K562 (cell line): Measurements from ENCODE around the gene CNKSR1. TPM values are rescaled to one million over a fixed set of nuclear protein-coding genes. Genes with fewer than 3 reads are reported as not detected.

Source experiments
- ARID2 ChIP-seq: fragments of 450-650 bp; IDR thresholded peaks from 2 replicates; pipeline ENCODE4 v1.6.1; 2017; ENCODE audit warnings: antibody characterized with exemption, mild to moderate bottlenecking
- CBX8 ChIP-seq: fragments of 200-600 bp; sonication (generic); IDR thresholded peaks from 2 replicates; pipeline ENCODE4 v1.6.1; 2012; ENCODE audit warnings: borderline replicate concordance, mixed run types, low read depth, mild to moderate bottlenecking, moderate library complexity, mixed read lengths, low read length, control low read depth, inconsistent platforms; ENCODE audit not compliant: poor library complexity, severe bottlenecking; ENCODE audit errors: extremely low read depth
- CEBPB ChIP-seq: fragments of 450-650 bp; IDR thresholded peaks from 2 replicates; pipeline ENCODE4 v1.6.1; 2016; ENCODE audit warnings: missing genetic modification characterization, missing compliant biosample characterization
- CHD4 ChIP-seq: fragments of 200-600 bp; sonication (generic); IDR thresholded peaks from 3 replicates; pipeline ENCODE4 v1.6.1; 2012; ENCODE audit warnings: low read depth, mild to moderate bottlenecking, mixed read lengths, low read length, inconsistent platforms; ENCODE audit not compliant: insufficient read depth, insufficient replicate concordance, poor library complexity, severe bottlenecking
- DPF2 ChIP-seq: fragments of 450-650 bp; IDR thresholded peaks from 2 replicates; pipeline ENCODE4 v1.6.1; 2016
- ELK3 ChIP-seq: fragments of 450-650 bp; formaldehyde crosslinking; IDR thresholded peaks from 2 replicates; pipeline ENCODE4 v1.4.0; 2020; ENCODE audit warnings: mild to moderate bottlenecking
- HMG20B ChIP-seq: fragments of 250-450 bp; sonication (Bioruptor Pico); IDR thresholded peaks from 2 replicates; pipeline ENCODE4 v1.5.0; 2021; ENCODE audit warnings: mild to moderate bottlenecking
- IRF1 ChIP-seq: sonication (generic); formaldehyde crosslinking; IDR thresholded peaks from 2 replicates; pipeline ENCODE4 v1.8.0; 2022; ENCODE audit warnings: missing genetic modification reagents, mild to moderate bottlenecking, borderline replicate concordance
- KDM1A ChIP-seq, 2 experiments: fragments of 450-650 bp; IDR thresholded peaks; 2 replicates each; pipeline ENCODE4 v1.6.1; 2016; ENCODE audit warnings: mild to moderate bottlenecking in 2 of 2
- MXD1 ChIP-seq: fragments of 250-450 bp; sonication (Bioruptor Pico); IDR thresholded peaks from 2 replicates; pipeline ENCODE4 v1.8.0; 2021; ENCODE audit warnings: borderline replicate concordance, mild to moderate bottlenecking, moderate library complexity; ENCODE audit not compliant: poor library complexity, severe bottlenecking
- MYC ChIP-seq, 2 experiments: fragments of 250-450 bp in 1 of 2; sonication (Bioruptor Pico) in 1 of 2; IDR thresholded peaks; 2 replicates each; pipeline versions ENCODE4 v1.5.1 to v1.6.1; 2012 to 2021; ENCODE audit warnings: low read depth in 2 of 2, borderline replicate concordance in 1 of 2, improper control_type of control experiment in 1 of 2, low read length in 1 of 2, mild to moderate bottlenecking in 1 of 2, moderate library complexity in 1 of 2
- NFIC ChIP-seq: fragments of 450-650 bp; IDR thresholded peaks from 2 replicates; pipeline ENCODE4 v1.6.1; 2017; ENCODE audit warnings: mild to moderate bottlenecking, inconsistent platforms
- OTX1 ChIP-seq: fragments of 450-650 bp; formaldehyde crosslinking; IDR thresholded peaks from 2 replicates; pipeline ENCODE4 v1.4.0; 2022; ENCODE audit warnings: mild to moderate bottlenecking
- POLR2B ChIP-seq: fragments of 450-650 bp; IDR thresholded peaks from 2 replicates; pipeline ENCODE4 v1.6.1; 2018; ENCODE audit warnings: low read depth; ENCODE audit not compliant: partially characterized antibody
- RBM15 ChIP-seq: fragments of 200-400 bp; formaldehyde crosslinking; IDR thresholded peaks from 2 replicates; pipeline ENCODE4 v1.6.1; 2018; ENCODE audit warnings: mild to moderate bottlenecking, low read length, moderate library complexity; ENCODE audit not compliant: insufficient read depth
- RBM17 ChIP-seq: fragments of 200-400 bp; formaldehyde crosslinking; IDR thresholded peaks from 2 replicates; pipeline ENCODE4 v1.6.1; 2017; ENCODE audit warnings: low read depth, mild to moderate bottlenecking, low read length, borderline replicate concordance
- SNIP1 ChIP-seq: fragments of 450-650 bp; IDR thresholded peaks from 2 replicates; pipeline ENCODE4 v1.7.1; 2017; ENCODE audit warnings: low read depth, mild to moderate bottlenecking
- YY1 ChIP-seq, 3 experiments: IDR thresholded peaks; 2 replicates each; pipeline ENCODE4 v1.6.1; 2011; ENCODE audit warnings: low read length in 2 of 3, mild to moderate bottlenecking in 2 of 3, moderate library complexity in 2 of 3, borderline replicate concordance in 1 of 3, control low read depth in 1 of 3, low read depth in 1 of 3; ENCODE audit not compliant: insufficient read depth in 3 of 3, insufficient replicate concordance in 2 of 3, control insufficient read depth in 1 of 3, insufficient read length in 1 of 3; ENCODE audit errors: extremely low read depth in 1 of 3
- ZBTB2 ChIP-seq: fragments of 450-650 bp; IDR thresholded peaks from 2 replicates; pipeline ENCODE4 v1.6.1; 2016; ENCODE audit warnings: antibody characterized with exemption
- ZFX ChIP-seq: sonication (generic); formaldehyde crosslinking; IDR thresholded peaks from 2 replicates; pipeline ENCODE4 v1.8.0; 2022; ENCODE audit warnings: mild to moderate bottlenecking, missing genetic modification reagents, moderate library complexity
- ZKSCAN3 ChIP-seq: fragments of 250-450 bp; sonication (Bioruptor Pico); IDR thresholded peaks from 2 replicates; pipeline ENCODE4 v1.4.0; 2020
- ZNF146 ChIP-seq: IDR thresholded peaks from one replicate; pipeline ENCODE4 v1.6.1; 2018; ENCODE audit warnings: missing compliant biosample characterization; ENCODE audit not compliant: unreplicated experiment
- ZNF23 ChIP-seq: fragments of 250-450 bp; sonication (Bioruptor Pico); IDR thresholded peaks from 2 replicates; pipeline ENCODE4 v1.4.0; 2020; ENCODE audit warnings: mild to moderate bottlenecking
- ZNF274 ChIP-seq: IDR thresholded peaks from 2 replicates; pipeline ENCODE4 v1.6.1; 2011; ENCODE audit warnings: low read depth, mild to moderate bottlenecking, low read length, moderate library complexity, borderline replicate concordance
- polyA plus RNA-seq, 8 experiments: library from polyadenylated mRNA; depleted of rRNA in 4 of 8; stranded (reverse) in 5 of 8; unstranded in 3 of 8; fragments of >200 nt; fragmentation: Nextera tagmentation in 2 of 8; fragmentation: Illumina TruSeq in 1 of 8; extraction: Ambion mirVana in 2 of 8; extraction: Trizol in 1 of 8; gene quantifications; 2 replicates each; pipeline versions ENCODE4 v1.2.1 to v1.2.3, GENCODE V29; 2011 to 2014; ENCODE audit warnings: inconsistent platforms in 1 of 8, missing spikeins in 1 of 8
- total RNA-seq, 7 experiments: library from RNA; depleted of rRNA in 6 of 7; stranded (reverse); fragments of >200 nt in 6 of 7; fragmentation: Illumina TruSeq in 2 of 7; extraction: Trizol in 2 of 7; gene quantifications; 2 replicates each; pipeline versions ENCODE4 v1.2.1 to v1.2.3, GENCODE V29; 2011 to 2021; ENCODE audit warnings: low replicate concordance in 1 of 7

Gene CNKSR1
- total and polyA plus RNA-seq, 9 of the 15 experiments (the other 6 are each of a cell fraction or from before 2014, with no cell fraction given) = 0.03 to 2.8 (median 1.1) TPM

DNA sequence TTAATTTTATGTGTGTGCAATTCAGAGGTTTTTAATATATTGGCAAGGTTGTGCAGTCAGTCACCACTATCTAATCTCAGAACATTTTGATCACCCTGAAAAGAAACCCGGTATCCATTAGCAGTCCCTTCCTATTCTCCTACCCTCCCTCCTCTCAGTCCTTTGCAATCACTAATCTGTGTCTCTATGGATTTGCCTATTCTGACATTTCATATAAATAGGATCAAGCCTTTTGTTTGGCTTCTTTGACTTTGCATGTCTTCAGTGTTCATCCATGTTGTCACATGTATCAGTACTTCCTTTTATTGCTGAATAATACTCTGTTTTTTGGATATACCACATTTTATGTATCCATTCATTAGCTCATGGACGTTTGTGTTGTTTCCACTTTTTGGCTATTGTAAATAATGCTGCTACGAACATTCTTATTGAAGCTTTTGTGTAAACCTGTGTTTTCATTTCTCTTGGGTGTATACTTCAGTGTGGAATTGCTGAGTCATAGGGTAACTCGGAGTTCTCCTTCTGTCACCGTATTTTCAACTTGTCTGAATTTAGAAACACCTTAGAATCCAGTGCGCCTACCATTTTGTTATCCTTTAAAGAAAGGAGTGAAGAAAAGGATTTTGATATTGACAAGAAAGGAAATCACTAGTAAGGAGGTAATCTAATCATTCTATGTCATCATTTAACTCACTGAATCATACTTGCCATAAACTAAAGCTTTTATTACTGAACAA is 60.1 kb downstream of the CNKSR1 start (continued):
- TF ChIP-seq ZNF146 (CRISPR knock-in tag) (no peak), MXD1 (CRISPR knock-in tag) (no peak), CEBPB (tag) (no peak), HMG20B (CRISPR knock-in tag) (no peak), ZNF23 (CRISPR knock-in tag) (no peak), CBX8 (no peak), CHD4 (peak; percentile 71), DPF2 (peak; percentile 87), IRF1 (CRISPR knock-in tag) (no peak), ZKSCAN3 (CRISPR knock-in tag) (no peak), SNIP1 (no peak), RBM17 (no peak), YY1 (IDR thresholded peaks at IDR 0.05; ENCODE audit: borderline replicate concordance in 1 of 3, control insufficient read depth in 1 of 3, extremely low read depth in 1 of 3, insufficient read depth in 3 of 3, insufficient read length in 1 of 3, insufficient replicate concordance in 2 of 3, low read depth in 1 of 3, low read length in 2 of 3) (no peak), KDM1A (IDR thresholded peaks at IDR 0.05) (peak; percentile 21 to 53; a peak in 3 of 4 replicates), ZBTB2 (no peak), NFIC (no peak), RBM15 (no peak), MYC (IDR thresholded peaks at IDR 0.05; ENCODE audit: low read depth, low read length) (peak; percentile 49; the same call in 1 of the 2 replicates), MYC (CRISPR knock-in tag; IDR thresholded peaks at IDR 0.05; ENCODE audit: borderline replicate concordance, low read depth) (no peak), ELK3 (0 out of 2 replicates have a peak, but pooled peaks have one; percentile 51), ZFX (CRISPR knock-in tag) (no peak; the same call in 1 of the 2 replicates), POLR2B (no peak), ZNF274 (no peak), OTX1 (CRISPR knock-in tag) (no peak), ARID2 (peak; percentile 86)
